Muscle of back (tissue), 11 donors: ENCODE results near the gene NPHS1. TPM values are rescaled to one million over a fixed set of nuclear protein-coding genes. Genes with fewer than 3 reads are reported as not detected.
"Not testable (repeated sequence)": the region's sequence is repeated elsewhere in the genome, so short reads cannot be mapped to it uniquely, and the experiment has no call there.

Source experiments
- DNase-seq, 3 donors: peaks; one replicate each; pipeline versions ENCODE4 v3.0.0 to v3.0.0-alpha.2; 2013
- polyA plus RNA-seq, 10 donors: library from polyadenylated mRNA; unstranded; fragments of 120-200 nt; gene quantifications; one replicate each; pipeline ENCODE4 v1.2.1, GENCODE V29; 2013; ENCODE audit not compliant: insufficient read length in 10 of 10

Gene NPHS1
- polyA plus RNA-seq, 10 donors: 0.09 to 0.52 (median 0.15) TPM; not detected in 2

DNA sequence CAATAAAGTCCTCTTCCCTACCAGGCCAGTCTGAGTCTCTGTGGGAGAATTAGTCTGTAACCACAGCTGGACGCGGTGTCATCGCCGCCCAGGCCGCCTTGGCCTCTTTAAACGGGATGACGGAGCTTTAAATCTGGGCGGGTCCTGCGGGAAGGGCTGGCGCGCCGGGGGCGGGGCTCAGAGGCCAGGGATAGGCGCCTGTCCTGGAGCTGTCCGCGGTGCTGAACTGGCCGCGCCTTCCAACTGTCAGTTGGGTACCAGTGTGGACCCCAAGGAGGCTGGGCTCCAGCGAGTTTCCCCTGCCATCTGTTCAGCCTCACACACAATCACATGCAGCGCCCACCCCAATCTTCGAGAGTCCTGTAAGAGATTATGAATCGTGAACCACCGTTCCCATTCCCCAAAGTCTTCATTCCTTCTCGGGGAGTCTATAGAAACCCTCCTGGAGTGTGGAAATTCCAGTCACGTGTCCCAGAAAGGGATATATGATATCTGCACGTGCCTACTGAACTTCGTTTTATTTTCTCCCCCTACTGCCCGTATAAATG, 27.5 kb upstream of the NPHS1 start:
- peak; percentile 77 to 93 (median 89) for DNase-seq

DNA sequence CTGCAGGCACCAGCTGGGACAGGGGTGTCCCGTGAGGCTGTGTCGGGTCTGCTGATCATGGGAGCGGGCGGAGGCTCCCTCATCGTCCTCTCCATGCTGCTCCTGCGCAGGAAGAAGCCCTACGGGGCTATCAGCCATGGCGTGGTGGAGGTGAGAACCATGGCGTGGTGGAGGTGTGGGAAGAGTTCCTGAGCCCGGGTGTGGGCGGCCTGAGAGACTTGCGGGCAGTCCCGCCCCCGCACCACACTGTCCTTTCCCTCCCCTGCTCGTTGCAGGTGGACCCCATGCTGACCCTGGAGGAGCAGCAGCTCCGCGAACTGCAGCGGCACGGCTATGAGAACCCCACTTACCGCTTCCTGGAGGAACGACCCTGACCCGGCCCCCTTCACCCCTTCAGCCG, 26.8 kb upstream of the NPHS1 start:
- no peak for DNase-seq

DNA sequence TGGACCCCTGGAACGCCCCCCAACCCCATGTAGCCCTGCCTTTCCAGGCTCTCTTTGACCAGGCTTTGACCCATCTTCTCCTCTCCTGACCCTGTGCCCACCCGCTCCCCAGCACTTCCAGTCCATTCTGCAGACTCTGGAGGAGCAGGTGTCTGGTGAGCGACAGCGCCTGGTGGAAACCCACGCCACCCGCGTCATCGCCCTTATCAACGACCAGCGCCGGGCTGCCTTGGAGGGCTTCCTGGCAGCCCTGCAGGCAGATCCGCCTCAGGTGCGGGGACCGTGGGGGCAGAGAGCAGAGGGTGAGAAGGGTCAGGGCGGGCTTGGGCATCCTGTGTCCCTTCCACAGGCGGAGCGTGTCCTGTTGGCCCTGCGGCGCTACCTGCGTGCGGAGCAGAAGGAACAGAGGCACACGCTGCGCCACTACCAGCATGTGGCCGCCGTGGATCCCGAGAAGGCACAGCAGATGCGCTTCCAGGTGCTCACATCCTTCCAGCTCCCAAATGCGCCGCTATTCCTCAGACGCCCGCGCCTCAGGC, 22.2 kb upstream of the NPHS1 start:
- no peak for DNase-seq

DNA sequence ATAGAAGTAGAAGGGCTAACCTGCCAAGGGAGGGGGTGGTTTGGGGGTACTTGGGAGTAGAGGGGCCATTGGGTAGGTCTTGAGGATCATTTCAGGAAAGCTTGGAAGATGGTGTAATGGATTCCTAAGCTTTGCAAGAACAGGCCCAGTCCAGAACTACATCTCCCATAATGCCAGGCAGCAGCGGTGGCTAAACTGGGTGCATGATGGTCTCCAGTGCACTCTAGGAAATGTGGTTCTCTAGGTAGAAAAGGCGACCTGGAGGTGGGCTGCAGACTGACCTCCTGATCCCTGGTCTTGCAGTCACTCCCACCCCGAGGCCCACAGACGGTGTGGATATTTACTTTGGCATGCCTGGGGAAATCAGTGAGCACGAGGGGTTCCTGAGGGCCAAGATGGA, 19.9 kb upstream of the NPHS1 start:
- DNase-seq: no peak

DNA sequence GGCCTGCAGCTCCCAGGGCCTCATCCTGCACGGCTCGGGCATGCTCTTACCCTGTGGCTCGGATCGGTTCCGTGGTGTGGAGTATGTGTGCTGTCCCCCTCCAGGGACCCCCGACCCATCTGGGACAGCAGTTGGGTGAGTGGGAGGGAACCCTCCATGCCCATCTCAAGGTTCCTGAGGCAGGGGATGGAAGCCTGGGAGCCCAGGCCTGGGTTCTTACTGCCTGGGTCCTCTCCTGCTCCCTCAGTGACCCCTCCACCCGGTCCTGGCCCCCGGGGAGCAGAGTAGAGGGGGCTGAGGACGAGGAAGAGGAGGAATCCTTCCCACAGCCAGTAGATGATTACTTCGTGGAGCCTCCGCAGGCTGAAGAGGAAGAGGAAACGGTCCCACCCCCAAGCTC, 19.3 kb upstream of the NPHS1 start:
- DNase-seq: no peak

DNA sequence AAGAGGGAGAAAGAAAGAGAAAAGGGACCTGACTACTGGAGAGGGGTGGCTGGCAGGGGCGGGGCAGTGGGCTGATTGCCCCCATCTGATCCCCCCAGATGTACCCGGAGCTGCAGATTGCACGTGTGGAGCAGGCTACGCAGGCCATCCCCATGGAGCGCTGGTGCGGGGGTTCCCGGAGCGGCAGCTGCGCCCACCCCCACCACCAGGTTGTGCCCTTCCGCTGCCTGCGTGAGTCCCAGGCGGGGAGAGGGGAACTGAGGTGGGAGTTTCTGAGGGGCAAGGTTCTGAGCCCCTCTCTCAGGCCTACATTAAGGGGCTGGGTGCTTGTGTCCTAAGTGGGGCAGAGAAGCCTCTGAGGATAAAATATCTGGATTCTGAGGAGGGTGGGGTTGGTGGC, 18.5 kb upstream of the NPHS1 start:
- no peak for DNase-seq

DNA sequence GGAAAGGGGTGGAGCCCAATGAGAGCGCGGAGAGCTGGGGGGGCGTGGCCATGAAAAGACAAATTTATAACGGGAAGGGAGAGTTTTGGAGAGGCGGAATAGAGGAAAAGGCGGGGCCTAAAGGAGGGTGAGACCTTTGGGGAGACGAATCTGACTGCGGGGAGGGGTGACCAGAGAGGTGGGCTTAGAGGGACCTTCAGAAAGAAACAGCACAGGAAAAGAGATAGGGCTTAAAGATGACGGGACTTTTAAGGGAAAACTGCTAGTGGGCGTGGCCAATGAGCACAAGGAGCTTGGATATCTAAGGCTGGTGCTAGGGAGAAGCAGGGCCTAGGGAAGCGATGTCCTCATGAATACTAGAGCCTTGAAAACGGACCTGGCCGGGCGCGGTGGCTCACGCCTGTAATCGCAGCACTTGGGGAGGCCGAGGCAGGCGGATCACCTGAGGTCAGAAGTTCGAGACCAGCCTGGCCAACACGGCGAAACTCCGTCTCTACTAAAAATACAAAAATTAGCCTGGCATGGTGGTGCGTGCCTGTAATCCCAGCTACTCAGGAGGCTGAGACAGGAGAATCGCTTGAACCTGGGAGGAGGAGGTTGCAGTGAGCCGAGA, 17.9 kb upstream of the NPHS1 start:
- not testable (repeated sequence) for DNase-seq

DNA sequence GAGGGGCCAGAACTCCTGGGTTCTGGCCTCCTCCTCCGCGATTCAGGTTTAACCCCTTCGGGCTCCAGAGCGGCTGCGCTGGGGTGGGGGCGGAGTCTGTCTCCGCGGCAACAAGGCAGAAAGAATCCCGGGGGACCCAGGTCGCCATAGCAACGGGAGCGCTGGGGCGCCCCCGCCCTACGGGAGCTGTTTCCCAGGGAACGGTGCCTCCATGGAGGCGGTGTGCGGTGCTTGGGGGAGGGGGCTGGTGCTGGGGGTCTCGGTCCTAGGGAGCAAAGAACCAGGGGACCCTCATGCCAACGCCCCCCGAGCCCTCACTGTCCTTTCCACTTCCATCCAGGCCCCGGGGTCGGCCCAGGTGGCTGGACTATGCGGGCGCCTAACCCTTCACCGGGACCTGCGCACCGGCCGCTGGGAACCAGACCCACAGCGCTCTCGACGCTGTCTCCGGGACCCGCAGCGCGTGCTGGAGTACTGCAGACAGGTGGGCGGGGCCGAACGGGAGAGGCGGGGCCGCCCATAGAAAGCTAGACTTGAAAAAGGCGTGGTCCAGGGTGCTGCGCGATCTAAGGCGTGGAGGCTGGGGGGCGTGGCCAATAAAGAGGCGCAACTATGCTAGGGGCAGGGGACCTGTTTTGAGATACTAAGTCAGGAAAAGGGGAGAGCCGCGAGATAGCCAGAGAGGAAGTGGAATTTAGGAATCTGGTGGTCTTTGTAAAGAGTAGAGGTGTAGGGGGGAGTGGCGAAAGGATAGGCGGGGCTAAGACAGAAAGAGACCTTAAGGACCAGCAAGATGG, 17.2 kb upstream of the NPHS1 start:
- DNase-seq: peak in 2 of 3 donors; percentile 29 to 68

DNA sequence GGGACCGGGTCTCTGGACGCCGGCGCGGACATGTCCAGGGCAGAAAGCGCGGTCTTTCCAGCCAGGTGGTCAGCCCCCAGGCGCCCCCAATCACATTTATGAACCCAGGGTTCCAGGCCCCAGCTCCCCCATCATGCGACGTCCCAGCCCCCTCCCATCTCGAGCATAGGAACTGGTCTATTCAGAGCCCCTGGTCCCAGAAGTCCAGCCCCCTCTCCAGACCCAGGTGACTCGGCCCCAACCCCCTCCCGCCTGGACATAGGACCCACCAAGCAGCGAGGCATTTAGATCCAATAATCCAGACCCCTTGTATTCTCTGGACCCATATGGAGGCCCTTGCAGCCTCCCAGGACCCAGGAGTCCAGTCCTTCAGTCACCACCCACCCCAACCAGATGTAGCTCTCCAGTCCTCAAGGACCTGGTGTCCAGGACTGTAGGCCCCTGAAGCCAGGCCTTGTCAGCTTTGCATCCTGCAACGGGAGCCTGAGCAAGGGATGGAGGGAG, 16.6 kb upstream of the NPHS1 start:
- DNase-seq: peak in 1 of 3 donors; percentile 42

DNA sequence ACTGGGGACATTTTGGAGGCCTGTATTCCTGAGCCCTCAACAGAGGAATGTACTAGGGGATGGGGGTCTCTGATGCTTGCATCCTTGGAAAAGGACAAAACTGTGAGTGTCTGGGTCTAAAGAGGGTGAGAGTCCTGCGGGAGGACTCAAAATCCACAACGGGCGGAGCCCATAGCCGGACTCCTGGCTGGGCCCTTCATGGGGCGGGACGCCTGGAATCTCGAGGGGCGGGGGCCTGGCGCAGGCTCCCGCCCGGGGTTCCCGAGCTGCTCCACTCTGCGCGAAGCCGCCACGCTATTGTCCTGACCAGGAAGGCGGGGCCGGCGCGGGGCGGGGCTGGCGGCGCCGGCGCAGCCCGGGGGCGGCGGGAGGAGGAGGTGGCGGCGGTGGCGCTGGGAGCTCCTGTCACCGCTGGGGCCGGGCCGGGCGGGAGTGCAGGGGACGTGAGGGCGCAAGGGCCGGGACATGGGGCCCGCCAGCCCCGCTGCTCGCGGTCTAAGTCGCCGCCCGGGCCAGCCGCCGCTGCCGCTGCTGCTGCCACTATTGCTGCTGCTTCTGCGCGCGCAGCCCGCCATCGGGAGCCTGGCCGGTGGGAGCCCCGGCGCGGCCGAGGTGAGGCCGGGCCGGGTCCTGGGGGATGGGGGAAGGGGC, 16.0 kb upstream of the NPHS1 start, which contains the start of gene APLP1:
APLP1 (plus strand) TSS at position 403 of the 651 bp plus-strand sequence; CDS start at position 466, 63 bp downstream.
- peak; percentile 32 to 75 (median 58) for DNase-seq

DNA sequence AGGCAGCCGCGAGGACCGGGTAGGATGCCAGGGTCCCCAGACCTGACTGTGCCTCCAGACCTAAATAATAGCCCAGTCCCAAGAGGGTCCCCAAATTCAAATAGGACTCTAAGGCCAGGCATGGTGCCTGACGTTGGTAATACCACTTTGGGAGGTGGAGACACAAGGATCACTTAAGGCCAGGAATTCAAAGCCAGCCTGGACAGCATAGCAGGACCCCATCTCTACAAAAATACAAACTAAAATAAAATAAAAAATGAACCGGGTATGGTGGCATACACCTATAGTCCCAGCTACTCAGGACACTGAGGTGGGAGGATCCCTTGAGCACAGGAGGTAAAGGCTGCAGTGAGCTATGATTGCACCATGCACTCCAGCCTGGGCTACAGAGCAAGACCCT, 10.7 kb upstream of the NPHS1 start:
- DNase-seq: no peak

DNA sequence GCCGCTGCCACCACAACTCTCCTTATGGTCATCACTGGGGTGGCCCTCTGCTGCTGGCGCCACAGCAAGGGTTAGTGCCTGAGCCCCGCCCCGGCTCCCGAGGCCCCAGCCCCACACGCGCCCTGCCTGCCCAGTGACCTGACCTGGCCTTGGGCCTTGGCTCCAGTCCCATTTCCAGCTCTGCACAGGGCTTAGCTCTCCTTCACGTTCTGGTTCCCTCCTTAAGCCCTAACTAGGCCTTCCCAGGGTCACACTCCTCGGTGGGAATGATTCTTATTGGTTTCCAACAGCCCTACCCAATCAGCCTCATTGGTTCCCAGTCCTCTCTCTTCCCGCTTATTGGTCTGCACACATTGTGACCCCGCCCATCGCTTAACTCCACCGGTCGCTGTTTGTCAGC, 10.2 kb upstream of the NPHS1 start:
- no peak for DNase-seq

DNA sequence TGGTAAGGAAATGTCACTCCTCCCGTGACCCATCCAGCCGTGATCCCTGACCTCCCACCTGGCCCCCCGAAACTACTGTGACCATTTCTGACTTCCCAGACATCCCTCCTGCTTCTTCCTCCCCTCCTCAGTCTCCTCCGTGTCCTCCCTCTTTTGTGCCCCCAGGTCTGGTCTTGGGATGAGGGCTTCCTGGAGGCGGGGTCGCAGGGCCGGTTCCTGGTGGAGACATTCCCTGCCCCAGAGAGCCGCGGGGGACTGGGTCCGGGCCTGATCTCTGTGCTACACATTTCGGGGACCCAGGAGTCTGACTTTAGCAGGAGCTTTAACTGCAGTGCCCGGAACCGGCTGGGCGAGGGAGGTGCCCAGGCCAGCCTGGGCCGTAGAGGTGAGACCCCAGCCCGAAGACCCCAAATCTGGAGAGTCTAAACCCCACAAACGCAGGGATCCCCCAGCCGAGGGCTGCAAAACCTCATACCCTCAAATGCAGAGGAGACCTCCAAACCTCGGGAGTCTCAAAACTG, 9.4 kb upstream of the NPHS1 start:
- no peak for DNase-seq

DNA sequence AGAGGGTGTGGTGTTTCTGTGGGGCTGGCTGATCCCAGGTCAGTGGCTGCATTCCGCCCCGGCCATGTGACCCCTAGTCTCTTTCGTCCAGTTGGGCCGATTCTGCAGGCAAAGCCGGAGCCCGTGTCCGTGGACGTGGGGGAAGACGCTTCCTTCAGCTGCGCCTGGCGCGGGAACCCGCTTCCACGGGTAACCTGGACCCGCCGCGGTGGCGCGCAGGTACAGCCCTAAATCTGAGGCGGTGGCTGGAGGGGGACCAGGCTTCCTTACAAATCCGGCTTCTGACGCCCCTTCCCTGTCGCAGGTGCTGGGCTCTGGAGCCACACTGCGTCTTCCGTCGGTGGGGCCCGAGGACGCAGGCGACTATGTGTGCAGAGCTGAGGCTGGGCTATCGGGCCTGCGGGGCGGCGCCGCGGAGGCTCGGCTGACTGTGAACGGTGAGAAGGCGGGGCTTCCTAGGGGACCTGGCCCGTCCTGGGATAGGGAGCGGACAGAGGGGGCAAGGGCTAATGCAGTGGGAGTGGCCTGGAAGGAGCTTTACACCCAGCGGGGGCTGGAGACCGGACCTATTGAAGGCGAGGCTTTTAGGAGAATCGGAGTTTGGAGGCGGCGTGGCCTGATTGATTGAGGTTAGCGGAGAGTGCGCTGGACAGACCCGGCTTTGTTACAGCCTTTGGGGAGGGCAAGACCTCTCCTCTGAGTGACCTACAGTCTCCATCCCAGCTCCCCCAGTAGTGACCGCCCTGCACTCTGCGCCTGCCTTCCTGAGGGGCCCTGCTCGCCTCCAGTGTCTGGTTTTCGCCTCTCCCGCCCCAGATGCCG, 8.7 kb upstream of the NPHS1 start:
- DNase-seq: no peak

DNA sequence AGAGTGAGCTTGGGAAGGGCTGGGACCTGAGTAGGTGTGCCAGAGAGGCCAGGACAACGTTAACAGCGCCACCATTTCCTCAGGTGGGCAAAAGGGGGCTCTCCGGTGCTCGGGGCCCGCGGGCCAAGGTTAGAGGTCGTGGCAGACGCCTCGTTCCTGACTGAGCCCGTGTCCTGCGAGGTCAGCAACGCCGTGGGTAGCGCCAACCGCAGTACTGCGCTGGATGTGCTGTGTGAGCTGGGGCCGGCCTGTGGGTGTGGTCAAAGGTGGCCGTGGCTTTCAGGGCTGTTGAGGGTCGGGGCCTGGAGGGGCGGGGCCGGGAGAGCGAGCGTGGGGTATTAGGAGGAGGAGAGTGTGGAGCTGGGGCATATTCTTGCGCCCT, 8.1 kb upstream of the NPHS1 start:
- DNase-seq: no peak

DNA sequence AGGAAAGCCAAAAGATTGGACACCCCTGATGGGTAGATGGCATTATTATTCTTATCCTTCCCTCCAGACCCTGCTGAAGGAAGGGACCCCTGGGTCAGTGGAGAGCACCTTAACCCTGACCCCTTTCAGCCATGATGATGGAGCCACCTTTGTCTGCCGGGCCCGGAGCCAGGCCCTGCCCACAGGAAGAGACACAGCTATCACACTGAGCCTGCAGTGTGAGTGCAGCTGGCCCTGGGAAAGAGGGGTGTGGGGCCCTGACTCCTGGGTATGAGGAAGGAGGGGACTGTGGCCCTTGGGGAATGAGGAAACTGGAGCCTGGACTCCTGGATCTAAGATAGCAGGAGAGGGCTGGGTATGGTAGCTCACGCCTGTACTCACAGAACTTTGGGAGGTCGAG, 7.1 kb upstream of the NPHS1 start:
- DNase-seq: no peak

DNA sequence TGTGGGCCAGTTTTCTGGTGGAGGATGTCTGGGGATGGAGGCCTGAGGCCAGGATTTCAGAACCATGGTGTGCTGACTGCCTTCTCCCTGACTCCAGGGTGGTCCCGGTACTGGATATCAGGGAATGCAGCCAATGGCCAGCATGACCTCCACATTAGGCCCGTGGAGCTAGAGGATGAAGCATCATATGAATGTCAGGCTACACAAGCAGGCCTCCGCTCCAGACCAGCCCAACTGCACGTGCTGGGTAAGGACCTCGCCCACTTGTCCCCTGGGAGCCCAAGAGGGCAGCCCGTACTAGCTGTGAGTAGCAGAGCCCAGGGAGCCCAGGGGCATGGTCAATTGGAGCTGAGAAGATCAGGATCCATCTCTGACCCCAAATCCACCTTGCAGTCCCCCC, 6.0 kb upstream of the NPHS1 start:
- no peak for DNase-seq

DNA sequence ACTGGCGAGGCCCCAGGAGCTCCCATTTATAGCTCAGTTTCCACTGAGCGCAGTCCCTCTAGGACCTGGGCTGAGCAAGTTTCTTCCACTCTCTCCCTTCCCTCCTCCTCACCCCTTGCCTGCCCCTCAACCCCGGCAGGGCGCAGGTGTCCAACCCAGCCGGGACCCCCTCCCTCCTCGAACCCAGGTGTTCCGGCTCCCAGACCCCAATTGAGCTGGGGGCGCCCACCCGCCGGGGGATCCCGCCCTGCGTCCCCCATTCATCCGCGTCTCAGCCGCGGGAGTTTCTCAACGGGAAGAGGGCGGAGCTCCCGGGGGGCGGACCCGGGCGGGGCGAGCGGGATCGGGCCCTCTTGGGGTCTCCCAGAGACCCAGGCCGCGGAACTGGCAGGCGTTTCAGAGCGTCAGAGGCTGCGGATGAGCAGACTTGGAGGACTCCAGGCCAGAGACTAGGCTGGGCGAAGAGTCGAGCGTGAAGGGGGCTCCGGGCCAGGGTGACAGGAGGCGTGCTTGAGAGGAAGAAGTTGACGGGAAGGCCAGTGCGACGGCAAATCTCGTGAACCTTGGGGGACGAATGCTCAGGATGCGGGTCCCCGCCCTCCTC, 4.3 kb upstream of the NPHS1 start, which contains the start of gene KIRREL2:
KIRREL2 (plus strand) TSS at position 366 of the 604 bp plus-strand sequence; CDS start at position 575, 209 bp downstream.
- DNase-seq: peak in 1 of 3 donors; percentile 66

DNA sequence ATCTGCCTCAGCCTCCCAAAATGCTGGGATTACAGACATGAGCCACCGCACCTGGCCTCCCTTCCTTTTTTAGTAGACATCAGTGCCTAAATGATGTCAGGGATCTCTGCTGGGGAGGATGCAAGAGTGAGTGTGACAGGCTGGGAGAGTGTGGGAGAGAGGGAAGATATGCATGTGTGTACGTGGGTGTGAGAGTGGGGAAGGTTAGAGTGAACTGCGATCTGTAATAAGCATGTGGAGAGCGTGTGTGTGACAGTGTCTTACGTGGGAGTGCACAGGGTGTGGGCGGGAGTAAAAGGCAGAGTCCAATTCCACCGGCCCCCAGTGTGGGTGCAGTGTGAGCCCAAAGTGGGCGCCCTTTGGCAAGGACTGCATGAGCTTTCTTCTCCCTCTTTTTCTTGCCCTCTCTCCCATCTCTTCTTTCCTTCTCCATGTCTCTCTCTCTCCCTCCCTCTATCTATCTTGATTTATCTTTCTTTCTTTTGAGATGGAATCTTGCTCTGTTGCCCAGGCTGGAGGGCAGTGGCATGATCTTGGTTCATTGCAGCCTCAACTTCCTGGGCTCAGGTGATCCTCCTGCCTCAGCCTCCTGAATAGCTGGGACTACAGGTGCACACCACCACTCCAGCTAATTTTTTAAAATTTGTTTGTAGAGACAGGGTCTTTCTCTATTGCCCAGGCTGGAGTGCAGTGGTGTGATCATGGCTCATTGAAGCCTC, 893 bp upstream of the NPHS1 start:
- DNase-seq: no peak
